HUES64 (cell line): ENCODE measurements around the gene TRMT2A. TPM values are rescaled to one million over a fixed set of nuclear protein-coding genes. Genes with fewer than 3 reads are reported as not detected.
"Not testable (repeated sequence)": the region's sequence is repeated elsewhere in the genome, so short reads cannot be mapped to it uniquely, and the experiment has no call there.

Experiments
- H3K27ac ChIP-seq: 2 replicates; pipeline ENCODE4 v1.7.0; 2013; ENCODE audit warnings: low read depth, low read length, inconsistent platforms
- H3K27me3 ChIP-seq: 2 replicates; pipeline ENCODE4 v1.6.1; 2013; ENCODE audit warnings: mild to moderate bottlenecking, low read length; ENCODE audit not compliant: insufficient read depth
- H3K36me3 ChIP-seq: 2 replicates; pipeline ENCODE4 v1.6.1; 2013; ENCODE audit warnings: mild to moderate bottlenecking, low read length; ENCODE audit not compliant: insufficient read depth
- H3K4me1 ChIP-seq: 2 replicates; pipeline ENCODE4 v1.6.1; 2013; ENCODE audit warnings: mild to moderate bottlenecking, low read length, moderate library complexity; ENCODE audit not compliant: insufficient read depth
- H3K4me3 ChIP-seq: 2 replicates; pipeline ENCODE4 v1.5.1; 2013; ENCODE audit warnings: mild to moderate bottlenecking, low read length, moderate library complexity
- H3K9ac ChIP-seq: 2 replicates; pipeline ENCODE4 v1.6.1; 2013; ENCODE audit warnings: mild to moderate bottlenecking, low read depth, low read length
- H3K9me3 ChIP-seq: 2 replicates; pipeline ENCODE4 v1.6.1; 2013; ENCODE audit warnings: low read depth, low read length; ENCODE audit not compliant: insufficient read depth
- WGBS: fragments of 150-250, 120-280 bp; methylation state at CpG from one replicate; pipeline ENCODE4 v1.1.7; 2013; ENCODE audit warnings: missing lambda C conversion rate; 5-methylcytosine and 5-hydroxymethylcytosine counted together
- polyA plus RNA-seq, 2 experiments: library from polyadenylated mRNA; stranded (reverse); fragments of 50-300 nt; gene quantifications; one replicate each; pipeline ENCODE4 v1.2.3, GENCODE V29; 2013

TRMT2A gene
- 36.4 TPM for polyA plus RNA-seq (2013, experiment 1 of 2)
- 26.3 TPM for polyA plus RNA-seq (2013, experiment 2 of 2)

DNA sequence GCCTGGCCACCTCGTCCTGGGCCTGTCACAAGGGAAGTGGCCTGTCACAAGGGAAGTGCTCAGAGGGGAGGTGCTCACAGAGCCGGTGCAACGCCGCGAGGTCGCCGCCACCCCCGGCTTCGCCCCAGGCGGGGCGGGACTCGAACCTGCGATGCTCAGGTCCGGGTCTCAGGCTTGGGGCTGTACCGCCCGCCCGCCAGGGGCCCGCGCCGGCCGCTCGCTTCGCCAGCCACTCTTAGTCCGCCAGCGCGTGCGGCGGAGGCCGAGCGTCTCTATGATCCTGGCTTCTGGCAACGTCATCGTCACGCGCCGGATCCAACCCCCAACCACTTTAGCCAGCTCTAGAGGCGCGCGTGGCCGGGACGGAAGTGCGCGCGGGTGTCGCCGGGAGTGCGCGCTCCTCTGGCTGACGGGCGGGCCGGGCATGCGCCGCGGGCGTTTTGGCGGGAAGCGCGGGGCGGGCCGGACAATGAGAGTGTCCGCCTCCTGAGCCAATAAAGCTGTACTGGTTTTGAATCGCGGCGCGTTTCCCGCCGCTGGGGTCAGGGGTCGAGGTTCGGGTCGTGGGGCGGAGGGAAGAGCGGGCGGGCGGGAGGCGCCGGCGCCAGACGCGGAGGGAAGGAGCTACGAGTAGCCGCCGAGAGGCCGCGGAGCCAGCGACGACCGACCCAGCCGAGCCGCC lies at the start of gene TRMT2A:
Gene TRMT2A (minus strand): TSS at position 276 of the 682 bp plus-strand sequence. CDS start 320 bp downstream, outside the sequence.
- Histone ChIP-seq H3K27me3 (no peaks in the 10 kb centered on the region), H3K4me1 (peaks cover 14% of the 10 kb centered on the region; the same call in 1 of the 2 replicates), H3K9ac (peak within 1 kb of the TSS; percentile 100), H3K27ac (peak within 1 kb of the TSS; percentile 89), H3K9me3 (no peaks in the 10 kb centered on the region), H3K36me3 (peaks cover 75% of the 10 kb centered on the region), H3K4me3 (peak within 1 kb of the TSS; percentile 94)
- under 1% methylated on average over 88 of the region's 88 CpGs for WGBS

DNA sequence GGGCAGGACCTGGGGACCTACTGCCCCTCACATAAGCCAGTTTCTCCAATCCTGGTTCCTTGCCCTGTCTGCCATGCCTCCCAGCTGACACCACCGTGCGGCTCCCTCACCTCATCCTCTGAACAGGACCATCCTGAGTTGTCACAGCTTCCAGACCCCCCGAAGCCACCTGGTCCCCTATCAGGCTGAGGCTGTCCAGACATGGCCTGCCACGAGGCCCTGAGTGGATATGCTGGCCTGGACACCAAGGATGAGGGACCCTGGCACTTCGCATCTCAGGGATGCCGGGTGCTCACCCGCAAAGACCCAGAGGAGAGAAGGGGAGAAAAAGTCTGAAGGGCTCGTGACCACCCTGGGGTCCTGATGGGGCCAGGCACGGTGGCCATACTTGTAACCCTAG lies 49.7 kb upstream of the TRMT2A start:
- Histone ChIP-seq H3K9ac (no peak overlapping the region), H3K9me3 (no peaks in the 10 kb centered on the region), H3K36me3 (no peaks in the 10 kb centered on the region), H3K4me3 (no peak overlapping the region), H3K4me1 (no peaks in the 10 kb centered on the region), H3K27ac (no peak overlapping the region), H3K27me3 (no peaks in the 10 kb centered on the region)
- 91% methylated on average over 9 of the region's 9 CpGs for WGBS

- WGBS = 96% methylated on average over 6 of the region's 7 CpGs
- Histone ChIP-seq H3K27ac (no peak overlapping the region), H3K4me3 (no peak overlapping the region), H3K27me3 (no peaks in the 10 kb centered on the region), H3K36me3 (no peaks in the 10 kb centered on the region), H3K9me3 (no peaks in the 10 kb centered on the region), H3K9ac (no peak overlapping the region), H3K4me1 (no peaks in the 10 kb centered on the region)
These were observed 48.9 kb upstream of the TRMT2A start for GRCh38 chr22:20165913-20166312.

- no peaks in the 10 kb centered on the region for H3K27me3 ChIP-seq
These were observed 48.4 kb upstream of the TRMT2A start for GRCh38 chr22:20165421-20165820.

DNA sequence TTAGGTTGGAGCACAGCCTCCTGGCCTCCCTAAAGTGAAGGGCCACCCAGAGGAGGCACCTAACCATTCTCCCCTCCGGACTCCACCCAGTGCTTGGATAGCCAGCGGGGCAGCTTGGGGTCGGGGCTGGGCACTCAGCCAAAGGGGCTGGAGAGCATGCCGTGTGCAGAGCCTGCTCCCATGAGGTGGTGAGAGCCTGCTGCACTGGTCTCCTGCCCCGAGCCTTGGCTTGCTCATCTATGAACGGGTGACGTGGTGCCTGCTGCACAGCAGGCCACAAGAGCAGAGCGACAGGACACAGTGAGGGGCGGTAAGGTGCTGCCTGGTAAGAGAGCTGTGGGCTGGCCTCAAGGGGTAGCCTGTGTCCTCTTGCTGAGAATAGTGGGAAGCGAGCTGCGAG lies 47.8 kb upstream of the TRMT2A start:
- WGBS = 93% methylated on average over 11 of the region's 11 CpGs
- Histone ChIP-seq H3K27ac (no peak overlapping the region), H3K27me3 (no peaks in the 10 kb centered on the region), H3K4me3 (no peak overlapping the region), H3K36me3 (no peaks in the 10 kb centered on the region), H3K4me1 (no peaks in the 10 kb centered on the region), H3K9ac (no peak overlapping the region), H3K9me3 (no peaks in the 10 kb centered on the region)

More at GRCh38 chr22:20165421-20165820, 48.4 kb upstream of the TRMT2A start:
- WGBS = 95% methylated on average over 12 of the region's 12 CpGs
- no peak overlapping the region for H3K27ac ChIP-seq
- no peaks in the 10 kb centered on the region for H3K36me3 ChIP-seq
- no peak overlapping the region for H3K4me3 ChIP-seq
- H3K9ac ChIP-seq = no peak overlapping the region
- no peaks in the 10 kb centered on the region for H3K4me1 ChIP-seq
- H3K9me3 ChIP-seq = no peaks in the 10 kb centered on the region

DNA sequence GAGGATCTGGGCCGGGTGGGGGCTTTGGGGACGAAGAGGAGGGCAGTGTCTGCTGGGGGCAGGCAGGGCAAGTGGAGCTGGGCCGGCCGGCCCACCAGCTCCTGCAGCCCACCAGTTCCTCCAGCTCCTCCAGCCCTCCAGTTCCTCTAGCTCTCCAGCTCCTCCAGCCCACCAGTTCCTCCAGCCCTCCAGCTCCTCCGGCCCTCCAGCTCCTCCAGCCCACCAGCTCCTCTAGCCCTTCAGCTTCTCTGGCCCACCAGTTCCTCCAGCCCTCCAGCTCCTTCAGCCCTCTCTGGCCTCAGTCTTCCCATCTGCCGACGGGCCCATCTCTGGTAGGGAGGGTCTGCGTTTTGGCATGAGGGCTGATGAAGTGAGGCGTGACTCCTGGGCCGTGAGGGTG lies 43.0 kb upstream of the TRMT2A start:
- H3K9me3 ChIP-seq = no peaks in the 10 kb centered on the region
- H3K9ac ChIP-seq = no peak overlapping the region
- H3K27me3 ChIP-seq = no peaks in the 10 kb centered on the region
- no peak overlapping the region for H3K27ac ChIP-seq
- H3K4me1 ChIP-seq = no peaks in the 10 kb centered on the region
- 91% methylated on average over 10 of the region's 10 CpGs for WGBS
- no peaks in the 10 kb centered on the region for H3K36me3 ChIP-seq
- no peak overlapping the region for H3K4me3 ChIP-seq

- H3K9ac ChIP-seq, H3K9me3 ChIP-seq, H3K27ac ChIP-seq, H3K27me3 ChIP-seq, H3K4me3 ChIP-seq, H3K36me3 ChIP-seq, H3K4me1 ChIP-seq: not testable (repeated sequence)
- WGBS = 92% methylated on average over 10 of the region's 14 CpGs
These were observed 42.5 kb upstream of the TRMT2A start for GRCh38 chr22:20159531-20159930.

- no peaks in the 10 kb centered on the region for H3K9me3 ChIP-seq
- no peak overlapping the region for H3K4me3 ChIP-seq
- H3K27me3 ChIP-seq = no peaks in the 10 kb centered on the region
- H3K4me1 ChIP-seq = no peaks in the 10 kb centered on the region
- no peak overlapping the region for H3K27ac ChIP-seq
- H3K9ac ChIP-seq = no peak overlapping the region
- no peaks in the 10 kb centered on the region for H3K36me3 ChIP-seq
- WGBS = 39% methylated on average over 9 of the region's 9 CpGs
These were observed 42.0 kb upstream of the TRMT2A start for GRCh38 chr22:20159076-20159475.

- 87% methylated on average over 15 of the region's 15 CpGs for WGBS
- Histone ChIP-seq H3K4me1 (0 out of 2 replicates have a peak, but pooled peaks cover 5% of the 10 kb centered on the region), H3K9ac (no peak overlapping the region), H3K9me3 (no peaks in the 10 kb centered on the region), H3K36me3 (no peaks in the 10 kb centered on the region), H3K27me3 (no peaks in the 10 kb centered on the region), H3K4me3 (no peak overlapping the region), H3K27ac (no peak overlapping the region)
These were observed 41.5 kb upstream of the TRMT2A start for GRCh38 chr22:20158391-20159036.

- Histone ChIP-seq H3K27me3 (no peaks in the 10 kb centered on the region), H3K9ac (no peak overlapping the region), H3K4me1 (0 out of 2 replicates have a peak, but pooled peaks cover 5% of the 10 kb centered on the region), H3K4me3 (no peak overlapping the region), H3K27ac (no peak overlapping the region), H3K9me3 (no peaks in the 10 kb centered on the region), H3K36me3 (no peaks in the 10 kb centered on the region)
- WGBS = 89% methylated on average over 15 of the region's 15 CpGs
These were observed 40.6 kb upstream of the TRMT2A start for GRCh38 chr22:20157430-20158183.
